ENCODE data around the gene HDAC8. TPM values are rescaled to one million over a fixed set of nuclear protein-coding genes. Genes with fewer than 3 reads are reported as not detected.
A peak's percentile ranks its signal among the peaks of the same experiment; 100 is the strongest.
"Not testable (repeated sequence)": the region's sequence is repeated elsewhere in the genome, so short reads cannot be mapped to it uniquely, and the experiment has no call there.

Gene HDAC8
- total RNA-seq, 1 experiment from 2014 or later = 68.8 TPM

- no peak for DNase-seq (ENCODE audit: low read depth)
Measured at GRCh38 chrX:72461766-72462165, 110.9 kb downstream of the HDAC8 start.

DNA sequence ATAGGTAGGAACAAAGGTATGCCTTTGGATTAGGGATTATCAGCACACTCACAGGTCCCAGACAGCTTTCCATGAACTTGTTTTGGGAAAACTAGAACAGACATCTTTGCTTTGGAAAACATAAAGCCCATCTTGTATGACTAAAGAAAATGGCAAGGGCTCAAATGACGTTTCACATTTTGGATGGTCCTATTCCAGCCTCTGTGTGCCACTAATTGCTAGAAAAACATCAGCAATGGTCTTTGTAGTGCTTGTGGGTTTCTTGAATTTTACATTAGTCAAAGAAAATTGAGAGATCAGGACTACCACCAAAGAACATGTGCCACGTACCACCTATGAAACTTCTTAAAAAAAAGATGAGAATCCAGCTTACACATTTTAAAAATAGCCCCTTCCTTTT is 111.4 kb downstream of the HDAC8 start:
- no peak for DNase-seq (ENCODE audit: low read depth)

DNA sequence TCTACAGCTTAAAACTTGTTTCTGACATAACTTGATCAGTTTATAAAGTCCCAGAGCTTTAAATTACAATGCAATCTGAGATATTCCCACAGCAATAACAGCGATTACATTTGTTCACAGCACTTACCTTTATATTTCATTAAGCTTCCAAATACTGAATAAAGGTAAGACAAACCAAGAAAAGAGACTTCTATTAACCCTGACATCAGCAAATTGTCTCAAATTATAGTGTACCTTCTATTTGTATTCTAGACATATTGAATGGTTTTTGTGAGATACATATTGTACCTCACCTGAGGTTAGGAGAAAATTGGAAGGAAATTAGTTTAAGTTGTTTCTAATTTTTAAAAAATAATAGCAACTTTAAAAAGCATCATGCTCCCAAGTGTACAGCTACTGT is 111.9 kb downstream of the HDAC8 start:
- no peak for DNase-seq (ENCODE audit: low read depth)

- not testable (repeated sequence) for DNase-seq (ENCODE audit: low read depth)
Measured at GRCh38 chrX:72449034-72449433, 123.6 kb downstream of the HDAC8 start.

GRCh38 chrX:72440764-72441163 is 131.9 kb downstream of the HDAC8 start:
- DNase-seq (ENCODE audit: low read depth) = not testable (repeated sequence)

DNA sequence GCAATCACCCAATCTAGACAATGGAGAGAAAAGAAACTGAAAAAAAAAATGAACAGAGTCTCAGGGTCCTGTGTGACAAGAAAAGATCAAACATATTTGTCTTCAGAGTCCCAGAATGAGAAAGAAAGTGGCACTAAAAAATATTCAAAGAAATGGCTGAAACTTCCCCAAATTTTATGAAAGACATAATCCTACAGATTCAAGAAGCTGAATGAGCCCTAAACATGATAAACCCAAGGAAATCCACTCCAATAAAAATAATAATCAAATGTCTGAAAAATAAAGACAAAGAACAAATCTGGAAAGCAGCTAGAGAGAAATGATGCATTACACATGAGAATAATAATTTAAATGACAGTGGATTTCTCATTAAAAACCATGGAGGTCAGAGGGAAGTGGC is 136.6 kb downstream of the HDAC8 start:
- DNase-seq (ENCODE audit: low read depth) = no peak

DNA sequence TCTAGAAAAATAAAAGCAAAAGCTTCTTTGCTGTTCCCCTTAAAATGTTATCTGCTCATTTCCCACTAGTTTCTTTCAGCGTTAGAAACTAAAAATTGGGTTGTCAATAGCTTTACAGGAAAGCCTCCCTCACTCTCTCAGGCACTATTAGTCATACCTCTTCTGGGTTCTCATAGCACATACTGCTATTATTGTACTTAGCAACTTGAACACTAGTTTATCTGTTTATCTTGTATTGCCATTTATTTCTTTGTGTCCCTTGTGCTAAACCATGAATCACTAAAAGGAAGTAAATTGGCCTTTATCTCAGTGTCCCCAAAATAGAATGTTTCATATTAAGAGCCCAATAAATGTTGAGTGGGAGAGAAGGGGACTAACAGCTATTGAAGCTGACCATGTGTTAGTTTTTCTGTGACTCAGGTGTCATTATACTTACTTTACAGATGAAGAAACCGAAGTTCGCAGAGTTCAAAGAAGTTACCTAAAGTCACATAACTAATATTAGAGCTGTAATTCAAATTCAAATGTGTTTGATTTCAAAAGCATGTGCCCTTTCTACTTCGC is 142.2 kb downstream of the HDAC8 start:
- peak; percentile 20 for DNase-seq (ENCODE audit: low read depth)

DNA sequence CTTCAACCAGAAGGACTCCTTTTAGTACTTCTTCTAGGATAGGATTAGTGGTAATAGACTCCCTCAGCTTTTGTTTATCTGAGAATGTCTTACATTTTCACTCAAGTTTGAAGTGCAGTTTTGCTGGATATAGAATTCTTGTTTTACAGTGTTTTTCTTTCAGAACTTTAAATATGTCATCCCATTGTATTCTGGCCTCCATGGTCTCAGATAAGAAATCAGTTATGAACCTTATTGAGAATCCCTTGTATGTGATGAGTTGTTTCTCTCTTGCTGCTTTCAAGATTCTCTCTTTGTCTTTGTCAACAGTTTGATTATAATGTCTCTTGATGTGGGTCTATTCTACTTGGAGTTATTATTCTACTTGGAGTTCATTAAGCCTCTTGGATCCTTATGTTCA is 150.8 kb downstream of the HDAC8 start:
- DNase-seq (ENCODE audit: low read depth) = no peak

DNA sequence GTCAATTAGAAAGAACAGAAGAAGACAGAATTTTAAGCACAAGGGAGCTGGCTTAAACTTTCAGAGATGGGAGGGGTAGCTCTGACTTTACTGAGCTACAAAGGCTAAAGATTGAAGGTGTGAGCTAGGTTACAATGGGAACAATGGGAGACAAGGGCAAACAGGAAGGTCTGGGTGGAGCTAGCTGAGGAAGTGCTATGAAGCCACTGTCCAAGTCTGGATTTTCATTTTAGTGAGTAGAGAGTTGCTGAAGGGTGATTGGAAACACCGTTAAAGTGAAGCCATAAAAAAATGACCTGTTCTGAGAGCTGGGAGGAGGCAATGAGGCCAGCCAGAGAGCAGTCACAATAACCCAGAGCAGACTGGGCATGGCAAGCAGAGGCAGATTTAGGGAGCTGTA is 162.7 kb downstream of the HDAC8 start:
- no peak for DNase-seq (ENCODE audit: low read depth)

DNA sequence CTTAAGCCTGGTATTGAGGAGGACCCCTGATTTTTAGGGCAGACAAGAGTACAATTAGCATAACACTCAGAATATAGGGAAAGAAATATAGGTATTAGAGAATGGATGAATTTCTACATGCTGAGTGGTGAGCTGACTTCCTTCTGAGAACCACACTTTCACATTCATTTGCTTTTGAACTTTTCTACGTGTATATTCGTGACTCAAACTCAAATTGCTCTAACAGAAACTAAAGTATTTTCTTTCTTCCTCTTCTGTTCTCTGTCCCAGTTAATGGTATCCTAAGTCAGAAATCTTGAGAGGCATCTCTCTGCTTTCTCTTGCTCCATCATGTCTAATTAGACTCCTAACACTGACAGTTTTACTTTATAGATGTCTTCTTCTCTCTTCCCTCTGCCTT is 163.8 kb downstream of the HDAC8 start:
- DNase-seq (ENCODE audit: low read depth) = no peak

GRCh38 chrX:72405136-72405535 is 167.5 kb downstream of the HDAC8 start:
- DNase-seq (ENCODE audit: low read depth) = not testable (repeated sequence)

DNA sequence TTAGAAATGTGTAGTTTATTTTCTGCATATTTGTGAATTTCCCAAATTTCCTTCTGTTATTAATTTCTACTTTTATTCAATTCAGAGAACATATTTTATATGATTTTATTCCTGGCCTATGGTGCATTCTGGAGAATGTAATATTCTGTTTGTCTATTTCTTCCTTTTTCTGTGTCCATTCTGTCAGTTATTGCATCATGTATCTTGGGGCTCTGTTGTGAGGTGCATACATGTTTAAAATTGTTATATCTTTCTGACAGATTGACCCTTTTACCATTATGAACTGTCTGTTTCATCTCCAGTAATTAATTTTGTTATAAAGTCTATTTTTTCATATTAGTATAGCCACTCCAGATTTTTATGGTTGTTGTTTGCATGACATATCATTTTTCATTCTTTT is 170.0 kb downstream of the HDAC8 start:
- DNase-seq (ENCODE audit: low read depth) = no peak

DNA sequence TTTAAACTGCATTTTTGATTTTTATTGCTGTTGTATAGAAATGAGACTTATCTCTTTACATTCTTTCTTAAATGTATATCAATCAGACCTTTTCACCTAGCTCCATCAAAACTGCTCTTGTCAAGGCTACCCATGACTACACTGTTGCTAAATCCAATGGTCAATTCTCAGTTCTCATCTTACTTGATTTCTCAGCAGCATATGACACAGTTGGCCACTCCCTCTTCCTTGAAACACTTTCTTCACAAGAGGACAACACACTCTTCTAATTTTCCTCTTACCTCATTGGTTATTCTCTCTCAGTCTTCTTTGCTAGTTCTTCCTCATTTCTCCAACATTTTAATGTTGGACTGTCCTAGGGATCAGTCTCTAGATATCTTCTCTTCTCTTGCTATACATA is 172.8 kb downstream of the HDAC8 start:
- DNase-seq (ENCODE audit: low read depth) = no peak

DNA sequence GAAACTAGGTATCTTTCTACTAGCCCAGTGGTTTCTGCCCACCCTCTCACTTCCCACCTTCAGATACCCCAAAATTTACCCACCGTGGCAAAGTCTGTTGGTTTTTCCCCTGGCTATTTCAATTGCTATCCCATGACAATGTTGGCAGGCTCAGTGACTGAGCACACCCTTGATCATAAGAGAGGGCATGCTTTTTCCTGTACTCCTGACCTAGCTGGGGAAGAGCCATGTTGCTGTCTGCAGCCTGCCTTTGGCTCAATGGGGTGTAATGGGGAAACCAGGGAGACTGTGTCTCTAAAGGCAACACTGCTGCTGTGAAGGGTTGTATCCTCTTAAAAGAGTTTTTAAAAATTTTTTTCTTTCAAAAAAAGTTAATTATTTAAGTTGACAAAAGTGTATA is 176.5 kb downstream of the HDAC8 start:
- DNase-seq (ENCODE audit: low read depth) = no peak

GRCh38 chrX:72395237-72395636 is 177.4 kb downstream of the HDAC8 start:
- DNase-seq (ENCODE audit: low read depth) = no peak

- peak; percentile 2 for DNase-seq (ENCODE audit: low read depth)
Measured at GRCh38 chrX:72394518-72395170, 178.0 kb downstream of the HDAC8 start.

DNA sequence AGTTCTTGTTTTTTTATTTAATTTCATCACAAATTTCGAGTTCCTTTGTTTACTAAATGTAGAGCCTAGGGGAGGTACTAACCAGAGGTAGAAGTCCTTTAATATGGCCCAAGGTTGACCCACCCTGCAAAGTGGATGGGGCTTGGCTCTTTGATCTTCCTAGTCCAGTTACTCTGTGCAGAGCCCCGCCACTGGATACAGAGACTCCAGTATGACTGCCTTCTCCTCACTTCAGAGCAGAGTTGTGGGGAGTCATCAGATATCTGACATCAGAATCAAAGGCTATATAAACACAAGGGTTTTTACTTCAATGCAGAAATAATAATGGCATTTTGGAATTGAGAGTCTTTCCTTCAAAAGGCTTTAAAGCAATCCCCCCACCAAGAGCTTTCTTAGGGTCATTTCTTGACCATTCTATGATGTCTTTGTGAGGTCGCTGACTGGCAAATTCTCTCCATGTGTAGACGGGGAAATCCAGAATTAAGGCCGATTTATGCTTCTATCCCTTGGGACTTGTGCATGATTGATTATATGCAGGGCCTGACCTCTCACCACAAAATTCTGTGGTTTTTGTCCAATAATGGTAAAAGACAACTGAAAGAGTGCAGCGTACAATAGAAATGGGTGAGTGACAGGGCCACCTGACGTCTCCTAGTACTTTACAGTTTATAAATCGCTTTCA is 178.7 kb downstream of the HDAC8 start:
- no peak for DNase-seq (ENCODE audit: low read depth)

DNA sequence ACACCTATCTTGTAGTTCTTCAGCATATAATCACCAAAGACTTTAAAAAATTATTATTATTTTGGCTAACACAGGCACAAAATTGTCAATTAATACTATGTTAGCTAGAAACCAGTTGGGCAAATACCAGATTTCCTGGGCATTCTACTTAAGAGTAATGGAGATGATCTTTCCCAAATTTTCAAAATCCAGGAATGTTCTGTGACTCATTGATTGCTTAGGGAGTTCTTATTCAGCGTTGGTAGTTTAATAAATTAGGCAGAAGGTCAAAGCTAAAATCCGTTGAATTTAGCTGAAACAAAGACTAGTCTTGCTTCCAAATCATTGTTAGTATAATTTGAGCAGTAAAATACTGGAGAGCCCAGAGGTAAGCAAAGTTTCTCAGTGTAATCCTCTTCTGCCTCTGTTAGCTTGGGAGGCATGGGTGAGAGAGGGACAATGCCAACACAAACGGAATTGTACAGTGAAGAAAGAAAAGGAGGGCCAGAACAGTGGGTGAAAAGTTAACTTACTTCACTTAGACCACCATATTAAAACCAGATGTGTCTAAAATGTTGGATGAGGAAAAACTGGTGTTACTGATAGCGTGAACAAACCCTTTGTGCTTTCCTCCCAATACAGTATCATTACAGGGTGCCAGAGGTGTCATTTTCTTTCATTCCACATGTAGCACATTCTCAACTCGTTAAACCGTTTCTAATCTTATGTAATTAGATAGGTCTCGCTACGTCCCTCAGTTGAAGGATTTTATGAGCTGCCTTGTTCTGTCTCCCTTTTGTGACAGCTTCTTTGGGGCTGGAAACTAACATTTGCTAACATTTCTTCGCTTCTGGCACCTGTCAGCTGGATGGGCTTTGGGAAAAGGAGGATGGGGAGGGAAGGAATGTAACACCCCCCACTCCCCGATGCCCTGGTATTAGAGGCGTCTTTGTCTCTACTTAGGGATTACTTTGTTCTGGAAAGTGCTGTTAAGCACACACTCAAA is 179.5 kb downstream of the HDAC8 start:
- no peak for DNase-seq (ENCODE audit: low read depth)

DNA sequence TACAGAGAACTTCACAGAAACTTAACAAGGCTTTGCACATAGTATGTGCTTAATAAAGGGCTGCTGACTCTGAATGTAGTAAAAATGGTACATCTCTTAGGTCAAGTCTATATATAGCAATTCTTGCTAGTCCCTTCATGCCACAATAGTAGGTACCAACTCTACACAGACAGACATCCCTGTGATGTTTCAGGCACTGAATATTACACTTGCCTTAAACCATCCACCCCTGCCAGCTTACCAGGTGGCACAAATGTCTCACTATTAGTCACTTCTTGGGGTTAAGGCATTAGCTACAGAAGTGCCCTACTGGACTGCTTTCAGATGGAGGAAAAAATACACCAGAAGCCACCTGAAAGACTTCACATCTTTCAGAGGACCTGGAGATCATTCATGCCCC is 180.6 kb downstream of the HDAC8 start:
- peak; percentile 5 for DNase-seq (ENCODE audit: low read depth)

GRCh38 chrX:72387247-72387646 is 185.4 kb downstream of the HDAC8 start:
- no peak for DNase-seq (ENCODE audit: low read depth)

- no peak for DNase-seq (ENCODE audit: low read depth)
Measured at GRCh38 chrX:72382202-72382595, 190.4 kb downstream of the HDAC8 start.
